ENCODE results near the gene ZBTB22.
A peak's percentile ranks its signal among the peaks of the same experiment; 100 is the strongest.

Gene ZBTB22

DNA sequence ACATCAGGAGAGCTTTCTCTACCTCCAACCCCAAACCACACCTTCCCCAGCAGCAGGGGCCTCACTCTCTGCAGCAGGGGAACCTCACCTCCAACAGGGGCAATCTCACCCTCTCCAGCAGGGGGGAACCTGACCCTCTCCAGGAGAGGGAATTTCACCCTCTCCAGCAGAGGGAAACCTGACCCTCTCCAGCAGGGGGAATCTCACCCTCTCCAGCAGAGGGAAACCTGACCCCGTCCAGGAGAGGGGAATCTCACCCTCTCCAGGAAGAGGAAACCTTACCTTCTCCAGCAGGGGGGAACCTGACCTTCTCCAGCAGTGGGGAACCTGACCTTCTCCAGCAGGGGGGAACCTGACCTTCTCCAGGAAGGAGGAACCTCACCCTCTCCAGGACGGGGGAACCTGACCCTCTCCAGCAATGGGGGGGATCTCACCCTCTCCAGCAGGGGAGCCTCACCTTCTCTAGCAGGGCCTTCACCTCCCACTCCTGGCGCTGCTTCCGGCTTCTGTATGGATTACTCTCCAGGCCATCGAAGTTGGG, 37.5 kb downstream of the ZBTB22 start:
- peak; percentile 66 for TF ChIP-seq CTCF (IDR thresholded peaks at IDR 0.05; ENCODE audit: insufficient read depth, low read depth, low read length, missing control alignments)
- no peak overlapping the region for H3K4me3 ChIP-seq (ENCODE audit: low read length)
- DNase-seq (ENCODE audit: low read depth): peak; percentile 77

- H3K4me3 ChIP-seq (ENCODE audit: low read length): no peak overlapping the region
- DNase-seq (ENCODE audit: low read depth): no peak
- TF ChIP-seq CTCF (IDR thresholded peaks at IDR 0.05; ENCODE audit: insufficient read depth, low read depth, low read length, missing control alignments): no peak
These were observed 38.3 kb downstream of the ZBTB22 start for GRCh38 chr6:33279257-33279695.

DNA sequence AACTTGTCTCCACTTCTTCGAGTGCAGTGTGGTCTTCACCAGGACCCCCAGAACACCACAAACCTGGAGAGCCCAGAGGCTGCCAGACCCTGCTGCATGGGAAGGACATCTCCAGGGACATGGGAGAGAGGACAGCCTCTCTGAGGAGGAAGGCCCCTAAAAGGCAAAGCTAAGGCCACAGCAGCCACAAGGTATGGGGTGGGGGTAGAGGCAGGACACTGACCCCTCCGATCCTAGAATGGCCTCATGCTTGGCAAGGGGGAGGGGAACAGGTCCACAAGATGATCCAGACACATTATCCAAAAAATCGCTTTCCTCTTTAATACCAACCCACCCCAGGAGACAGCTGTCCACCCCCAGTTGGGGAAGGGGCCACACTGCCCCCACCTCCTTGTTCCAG, 38.7 kb downstream of the ZBTB22 start:
- TF ChIP-seq CTCF (IDR thresholded peaks at IDR 0.05; ENCODE audit: insufficient read depth, low read depth, low read length, missing control alignments): no peak
- no peak for DNase-seq (ENCODE audit: low read depth)
- no peak overlapping the region for H3K4me3 ChIP-seq (ENCODE audit: low read length)

- no peak for DNase-seq (ENCODE audit: low read depth)
- H3K4me3 ChIP-seq (ENCODE audit: low read length): no peak overlapping the region
- no peak for TF ChIP-seq CTCF (IDR thresholded peaks at IDR 0.05; ENCODE audit: insufficient read depth, low read depth, low read length, missing control alignments)
These were observed 39.2 kb downstream of the ZBTB22 start for GRCh38 chr6:33278392-33278741.

DNA sequence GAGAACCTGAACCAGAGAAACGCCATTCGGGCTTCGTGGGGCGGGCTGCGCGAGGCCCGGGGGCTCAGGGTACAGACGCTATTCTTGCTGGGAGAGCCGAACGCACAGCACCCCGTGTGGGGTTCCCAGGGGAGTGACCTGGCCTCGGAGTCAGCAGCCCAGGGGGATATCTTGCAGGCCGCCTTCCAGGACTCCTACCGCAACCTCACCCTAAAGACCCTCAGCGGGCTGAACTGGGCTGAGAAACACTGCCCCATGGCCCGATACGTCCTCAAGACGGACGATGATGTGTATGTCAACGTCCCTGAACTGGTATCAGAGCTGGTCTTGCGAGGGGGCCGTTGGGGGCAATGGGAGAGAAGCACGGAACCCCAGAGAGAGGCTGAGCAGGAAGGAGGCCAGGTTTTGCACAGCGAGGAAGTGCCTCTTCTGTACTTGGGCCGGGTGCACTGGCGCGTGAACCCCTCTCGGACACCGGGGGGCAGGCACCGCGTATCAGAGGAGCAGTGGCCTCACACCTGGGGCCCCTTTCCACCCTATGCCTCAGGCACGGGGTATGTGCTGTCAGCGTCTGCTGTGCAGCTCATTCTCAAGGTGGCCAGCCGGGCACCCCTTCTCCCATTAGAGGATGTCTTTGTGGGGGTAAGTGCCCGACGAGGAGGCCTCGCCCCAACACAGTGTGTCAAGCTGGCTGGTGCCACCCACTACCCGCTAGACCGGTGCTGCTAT, 39.7 kb downstream of the ZBTB22 start:
- peak overlapping the region; percentile 68 for H3K4me3 ChIP-seq (ENCODE audit: low read length)
- no peak for DNase-seq (ENCODE audit: low read depth)
- no peak for TF ChIP-seq CTCF (IDR thresholded peaks at IDR 0.05; ENCODE audit: insufficient read depth, low read depth, low read length, missing control alignments)

GRCh38 chr6:33276864-33277662, 40.5 kb downstream of the ZBTB22 start, which contains the start of gene B3GALT4:
B3GALT4 (plus strand) TSS chr6:33277123; CDS start chr6:33277420, 297 bp downstream.
- peak within 1 kb of the TSS; percentile 68 for H3K4me3 ChIP-seq (ENCODE audit: low read length)
- DNase-seq (ENCODE audit: low read depth): peak; percentile 95
- peak; percentile 29 for TF ChIP-seq CTCF (IDR thresholded peaks at IDR 0.05; ENCODE audit: insufficient read depth, low read depth, low read length, missing control alignments)
